HL-60 (cell line): ENCODE results near the gene POU2F3.

ENCODE experiments used
- DNase-seq, 2 experiments: peaks; one replicate each; pipeline ENCODE4 v3.0.0-alpha.2; 2010 to 2020; ENCODE audit warnings: low read depth in 1 of 2, low spot score in 1 of 2
- H3K27ac ChIP-seq: fragments of 250-450 bp; sonication (Bioruptor Pico); replicated peaks from 2 replicates; pipeline ENCODE4 v1.5.1; 2020; ENCODE audit warnings: mild to moderate bottlenecking, moderate library complexity
- H3K27me3 ChIP-seq: fragments of 250-450 bp; sonication (Bioruptor Pico); 2 replicates; pipeline ENCODE4 v1.5.1; 2021; ENCODE audit warnings: mild to moderate bottlenecking, moderate library complexity; ENCODE audit not compliant: insufficient read depth, poor library complexity, severe bottlenecking
- H3K4me3 ChIP-seq: replicated peaks from 2 replicates; pipeline ENCODE4 v1.5.1; 2011; ENCODE audit warnings: mild to moderate bottlenecking, control low read depth, low read length; ENCODE audit not compliant: insufficient read depth
- CTCF ChIP-seq: IDR thresholded peaks from one replicate; pipeline ENCODE4 v1.5.1; 2011; ENCODE audit warnings: low read length, control low read depth, inconsistent platforms; ENCODE audit not compliant: insufficient read depth
- GABPA ChIP-seq: IDR thresholded peaks from 2 replicates; pipeline ENCODE4 v1.6.1; 2012; ENCODE audit warnings: low read depth
- POLR2AphosphoS5 ChIP-seq: IDR thresholded peaks from 2 replicates; pipeline ENCODE4 v1.6.1; 2012; ENCODE audit warnings: low read depth
- REST ChIP-seq: IDR thresholded peaks from 2 replicates; pipeline ENCODE4 v1.6.1; 2012; ENCODE audit warnings: low read depth; ENCODE audit not compliant: insufficient replicate concordance
- SPI1 ChIP-seq: IDR thresholded peaks from 2 replicates; pipeline ENCODE4 v1.6.1; 2012; ENCODE audit warnings: low read depth, mild to moderate bottlenecking, borderline replicate concordance

POU2F3 gene

GRCh38 chr11:120338107-120338933, 98.4 kb downstream of the POU2F3 start:
- TF ChIP-seq SPI1 (no peak), GABPA (no peak), REST (no peak), CTCF (no peak), POLR2AphosphoS5 (no peak)
- Histone ChIP-seq H3K4me3 (no peak overlapping the region), H3K27me3 (peaks cover 70% of the 10 kb centered on the region), H3K27ac (no peak overlapping the region)
- no peak for DNase-seq

GRCh38 chr11:120339394-120339890, 99.5 kb downstream of the POU2F3 start:
- peaks cover 68% of the 10 kb centered on the region for H3K27me3 ChIP-seq
- no peak overlapping the region for H3K4me3 ChIP-seq
- DNase-seq, result no peak
- no peak overlapping the region for H3K27ac ChIP-seq
- TF ChIP-seq CTCF, result no peak
- TF ChIP-seq POLR2AphosphoS5, result no peak
- TF ChIP-seq REST, result no peak
- TF ChIP-seq SPI1, result no peak
- no peak for TF ChIP-seq GABPA

- no peak for DNase-seq
- peaks cover 70% of the 10 kb centered on the region for H3K27me3 ChIP-seq
- no peak overlapping the region for H3K4me3 ChIP-seq
- TF ChIP-seq GABPA, result no peak
- no peak for TF ChIP-seq POLR2AphosphoS5
- TF ChIP-seq SPI1, result no peak
- TF ChIP-seq CTCF, result no peak
- TF ChIP-seq REST, result no peak
- H3K27ac ChIP-seq, result no peak overlapping the region
Observed at GRCh38 chr11:120340529-120340928, 100.6 kb downstream of the POU2F3 start.
